Caco-2 (cell line): ENCODE measurements around the gene CFAP47. TPM values are rescaled to one million over a fixed set of nuclear protein-coding genes. Genes with fewer than 3 reads are reported as not detected.

Experiments used
- BruUV-seq: library from RNA; stranded (reverse); fragments of 400-500 nt; replicated peaks from 2 replicates; lab custom pipeline; 2021; lab: Mats Ljungman, UMichigan
- CTCF ChIA-PET: fragments of 300-600 bp; sonication (Branson Sonifier 250); formaldehyde crosslinking; loops from one replicate; lab custom pipeline; 2022; ENCODE audit warnings: antibody characterized with exemption; lab: Charles Lee
- POLR2A ChIA-PET: fragments of 300-600 bp; sonication (Branson Sonifier 250); formaldehyde crosslinking; loops from one replicate; lab custom pipeline; 2022; ENCODE audit warnings: antibody characterized with exemption; lab: Charles Lee
- DNase-seq, 2 experiments: peaks; one replicate each; pipeline versions ENCODE4 v3.0.0 to v3.0.0-alpha.2; 2020 to 2022
- H3K27me3 ChIP-seq: replicated peaks from 2 replicates; pipeline ENCODE4 v1.6.0; 2011; ENCODE audit warnings: low read length; ENCODE audit not compliant: control insufficient read depth, insufficient read depth
- H3K36me3 ChIP-seq: 2 replicates; pipeline ENCODE4 v1.5.1; 2011; ENCODE audit warnings: low read length; ENCODE audit not compliant: control insufficient read depth, insufficient read depth
- H3K4me1 ChIP-seq: fragments of 250-450 bp; sonication (Bioruptor Pico); 2 replicates; pipeline ENCODE4 v1.5.1; 2020; ENCODE audit warnings: mild to moderate bottlenecking
- H3K4me3 ChIP-seq: 2 replicates; pipeline ENCODE4 v1.5.1; 2011; ENCODE audit warnings: low read depth, mild to moderate bottlenecking, control low read depth, low read length
- H3K9me3 ChIP-seq: fragments of 250-450 bp; sonication (Bioruptor Pico); 2 replicates; pipeline ENCODE4 v1.5.1; 2020; ENCODE audit warnings: mild to moderate bottlenecking, moderate library complexity
- H3K27ac Mint-ChIP-seq: one replicate; pipeline ENCODE4 v1.8.0; 2022; ENCODE audit warnings: mixed read lengths; ENCODE audit not compliant: unreplicated experiment
- H3K27me3 Mint-ChIP-seq: one replicate; pipeline ENCODE4 v1.8.0; 2022; ENCODE audit warnings: mixed read lengths; ENCODE audit not compliant: insufficient read depth, unreplicated experiment
- H3K36me3 Mint-ChIP-seq: one replicate; pipeline ENCODE4 v1.8.0; 2022; ENCODE audit warnings: mild to moderate bottlenecking, mixed read lengths; ENCODE audit not compliant: insufficient read depth, unreplicated experiment
- H3K4me1 Mint-ChIP-seq: one replicate; pipeline ENCODE4 v1.8.0; 2022; ENCODE audit warnings: low read depth, mixed read lengths; ENCODE audit not compliant: unreplicated experiment
- H3K4me3 Mint-ChIP-seq: one replicate; pipeline ENCODE4 v1.8.0; 2022; ENCODE audit warnings: mild to moderate bottlenecking, moderate library complexity, mixed read lengths; ENCODE audit not compliant: unreplicated experiment
- H3K9me3 Mint-ChIP-seq: one replicate; pipeline ENCODE4 v1.8.0; 2022; ENCODE audit warnings: mixed read lengths; ENCODE audit not compliant: unreplicated experiment
- CTCF ChIP-seq, 2 experiments: fragments of 200-600 bp in 1 of 2; IDR thresholded peaks; 1 replicate in 1 of 2; 2 replicates in 1 of 2; pipeline versions ENCODE4 v1.5.1 to v1.8.0; 2011 to 2022; ENCODE audit warnings: antibody characterized with exemption in 1 of 2, control low read depth in 1 of 2, inconsistent platforms in 1 of 2, low read depth in 1 of 2, low read length in 1 of 2, mild to moderate bottlenecking in 1 of 2, moderate library complexity in 1 of 2; ENCODE audit not compliant: insufficient read depth in 1 of 2, severe bottlenecking in 1 of 2, unreplicated experiment in 1 of 2
- intact Hi-C: fragments of 100-400 bp; cut with micrococcal nuclease; formaldehyde crosslinking; loops from one replicate; pipeline ENCODE4 v1.10.0; 2022; ENCODE audit not compliant: unreplicated experiment
- total RNA-seq: library from RNA; stranded (reverse); gene quantifications from 2 replicates; pipeline ENCODE4 v1.2.3, GENCODE V29; 2022

Gene CFAP47
- total RNA-seq, 1 experiment from 2014 or later, result 0.16 TPM

- Histone ChIP-seq H3K36me3 (no peaks in the 10 kb centered on the region), H3K27me3 (no peaks in the 10 kb centered on the region), H3K9me3 (no peaks in the 10 kb centered on the region), H3K4me3 (no peak overlapping the region), H3K4me1 (no peaks in the 10 kb centered on the region)
- no peak for DNase-seq
- Mint-ChIP-seq H3K4me3 (no peak overlapping the region), H3K4me1 (no peaks in the 10 kb centered on the region), H3K27me3 (peaks cover 2% of the 10 kb centered on the region), H3K36me3 (no peaks in the 10 kb centered on the region), H3K27ac (no peak overlapping the region), H3K9me3 (no peaks in the 10 kb centered on the region)
- TF ChIP-seq CTCF (IDR thresholded peaks at IDR 0.05; ENCODE audit: insufficient read depth in 1 of 2, low read depth in 1 of 2, low read length in 1 of 2, severe bottlenecking in 1 of 2, unreplicated experiment in 1 of 2), result no peak
- intact Hi-C loops, result no loop called here
- ChIA-PET CTCF (no interaction called here), POLR2A (no interaction called here)
- BruUV-seq, result no TSS peak
Observed at GRCh38 chrX:36431819-36432218, 512.3 kb downstream of the CFAP47 start.

- Mint-ChIP-seq H3K4me1 (no peaks in the 10 kb centered on the region), H3K27ac (no peak overlapping the region), H3K9me3 (no peaks in the 10 kb centered on the region)
Observed at GRCh38 chrX:36434522-36434921, 515.0 kb downstream of the CFAP47 start.

More at GRCh38 chrX:36434522-36434921, 515.0 kb downstream of the CFAP47 start:
- no peaks in the 10 kb centered on the region for H3K4me1 ChIP-seq
- BruUV-seq, result no TSS peak
- DNase-seq, result no peak
- H3K27me3 ChIP-seq, result no peaks in the 10 kb centered on the region
- Mint-ChIP-seq H3K36me3 (no peaks in the 10 kb centered on the region), H3K27me3 (peaks cover 2% of the 10 kb centered on the region), H3K4me3 (no peak overlapping the region)
- H3K4me3 ChIP-seq, result no peak overlapping the region
- POLR2A ChIA-PET, result no interaction called here
- CTCF ChIA-PET, result no interaction called here
- no peaks in the 10 kb centered on the region for H3K36me3 ChIP-seq
- intact Hi-C loops, result no loop called here
- H3K9me3 ChIP-seq, result no peaks in the 10 kb centered on the region
- no peak for TF ChIP-seq CTCF (IDR thresholded peaks at IDR 0.05; ENCODE audit: insufficient read depth in 1 of 2, low read depth in 1 of 2, low read length in 1 of 2, severe bottlenecking in 1 of 2, unreplicated experiment in 1 of 2)

Other genes with a start within 250 kb of the CFAP47 start
- gene MAGEB16, start 121.4 kb upstream of the CFAP47 start, total RNA-seq, result not detected in 2 replicates